Trophoblast cell (in vitro differentiated cells and primary cell): Measurements from ENCODE around the gene CACNG7.
A peak's percentile ranks its signal among the peaks of the same experiment; 100 is the strongest.

Source experiments
- DNase-seq, 2 donors: peaks; one replicate each; pipeline ENCODE4 v3.0.0-alpha.2; 2016
- H2AFZ ChIP-seq: 2 replicates; pipeline ENCODE4 v1.6.1; 2013; ENCODE audit warnings: low read length, moderate library complexity, mild to moderate bottlenecking; ENCODE audit not compliant: insufficient read depth, poor library complexity
- H2AK5ac ChIP-seq: 2 replicates; pipeline ENCODE4 v1.6.1; 2013; ENCODE audit warnings: mild to moderate bottlenecking, low read length
- H2BK120ac ChIP-seq: 2 replicates; pipeline ENCODE4 v1.6.1; 2013; ENCODE audit warnings: low read length, mild to moderate bottlenecking, moderate library complexity; ENCODE audit not compliant: insufficient read depth, poor library complexity
- H2BK12ac ChIP-seq: 2 replicates; pipeline ENCODE4 v1.6.1; 2013; ENCODE audit warnings: mild to moderate bottlenecking, low read length, moderate library complexity
- H2BK5ac ChIP-seq: 2 replicates; pipeline ENCODE4 v1.6.1; 2013; ENCODE audit warnings: low read length, low read depth, moderate library complexity, mild to moderate bottlenecking; ENCODE audit not compliant: poor library complexity
- H3K14ac ChIP-seq: 2 replicates; pipeline ENCODE4 v1.6.1; 2013; ENCODE audit warnings: mild to moderate bottlenecking, low read length
- H3K18ac ChIP-seq: 2 replicates; pipeline ENCODE4 v1.6.1; 2013; ENCODE audit warnings: mild to moderate bottlenecking, low read length
- H3K23ac ChIP-seq: 2 replicates; pipeline ENCODE4 v1.6.1; 2013; ENCODE audit warnings: low read length
- H3K27ac ChIP-seq: 2 replicates; pipeline ENCODE4 v1.5.1; 2013; ENCODE audit warnings: low read depth, mild to moderate bottlenecking, inconsistent platforms, low read length, moderate library complexity
- H3K27me3 ChIP-seq: 2 replicates; pipeline ENCODE4 v1.6.1; 2013; ENCODE audit warnings: inconsistent platforms, mild to moderate bottlenecking, low read length, moderate library complexity; ENCODE audit not compliant: insufficient read depth
- H3K36me3 ChIP-seq, 2 experiments: 1 replicate in 1 of 2; 2 replicates in 1 of 2; pipeline ENCODE4 v1.6.1; 2013; ENCODE audit warnings: low read length in 2 of 2, mild to moderate bottlenecking in 2 of 2, moderate library complexity in 1 of 2; ENCODE audit not compliant: insufficient read depth in 2 of 2, control insufficient read depth in 1 of 2
- H3K4ac ChIP-seq: 2 replicates; pipeline ENCODE4 v1.6.1; 2013; ENCODE audit warnings: low read depth, mild to moderate bottlenecking, low read length, moderate library complexity
- H3K4me1 ChIP-seq, 2 experiments: 1 replicate in 1 of 2; 2 replicates in 1 of 2; pipeline ENCODE4 v1.6.1; 2013; ENCODE audit warnings: low read length in 2 of 2, mild to moderate bottlenecking in 2 of 2, moderate library complexity in 1 of 2; ENCODE audit not compliant: insufficient read depth in 2 of 2, control insufficient read depth in 1 of 2
- H3K4me2 ChIP-seq: 2 replicates; pipeline ENCODE4 v1.6.1; 2013; ENCODE audit warnings: inconsistent platforms, mild to moderate bottlenecking, low read length, moderate library complexity
- H3K4me3 ChIP-seq: 2 replicates; pipeline ENCODE4 v1.5.1; 2013; ENCODE audit warnings: mild to moderate bottlenecking, low read depth, low read length, inconsistent platforms
- H3K79me1 ChIP-seq: one replicate; pipeline ENCODE4 v1.6.1; 2013; ENCODE audit warnings: low read length
- H3K79me2 ChIP-seq: 2 replicates; pipeline ENCODE4 v1.6.1; 2013; ENCODE audit warnings: low read length, mild to moderate bottlenecking; ENCODE audit not compliant: control insufficient read depth, insufficient read depth, poor library complexity
- H3K9ac ChIP-seq: 2 replicates; pipeline ENCODE4 v1.6.1; 2013; ENCODE audit warnings: mild to moderate bottlenecking, low read length
- H3K9me3 ChIP-seq: 2 replicates; pipeline ENCODE4 v1.6.1; 2013; ENCODE audit warnings: low read depth, mild to moderate bottlenecking, control low read depth, inconsistent platforms, low read length; ENCODE audit not compliant: insufficient read depth
- H4K12ac ChIP-seq: 2 replicates; pipeline ENCODE4 v1.6.1; 2013; ENCODE audit warnings: low read depth, mild to moderate bottlenecking, low read length, moderate library complexity
- H4K8ac ChIP-seq: 2 replicates; pipeline ENCODE4 v1.6.1; 2013; ENCODE audit warnings: low read depth, mild to moderate bottlenecking, low read length, moderate library complexity
- H4K91ac ChIP-seq: one replicate; pipeline ENCODE4 v1.6.1; 2013; ENCODE audit warnings: low read depth, mild to moderate bottlenecking, low read length, moderate library complexity
- WGBS: extraction: QIAGEN DNeasy Blood & Tissue Kit; methylation state at CpG from one replicate; pipeline ENCODE4 v1.1.7; 2013; ENCODE audit warnings: missing lambda C conversion rate; ENCODE audit not compliant: insufficient read length, insufficient coverage; ENCODE audit errors: extremely low coverage; 5-methylcytosine and 5-hydroxymethylcytosine counted together

Gene CACNG7

GRCh38 chr19:53898166-53898565 lies 10.9 kb upstream of the CACNG7 start:
- Histone ChIP-seq H2BK12ac (no peak overlapping the region), H2AK5ac (no peak overlapping the region), H3K4me2 (no peak overlapping the region), H3K23ac (no peak overlapping the region), H2AFZ (no peak overlapping the region), H3K36me3 (no peaks in the 10 kb centered on the region), H4K8ac (no peak overlapping the region), H2BK5ac (no peak overlapping the region), H3K27me3 (no peaks in the 10 kb centered on the region), H3K18ac (no peak overlapping the region), H3K4me1 (peaks cover 2 to 4% of the 10 kb centered on the region in 2 experiments), H3K14ac (no peak overlapping the region), H3K4me3 (no peak overlapping the region), H3K27ac (no peak overlapping the region), H3K9ac (no peak overlapping the region), H3K79me2 (no peaks in the 10 kb centered on the region), H3K4ac (no peak overlapping the region), H3K9me3 (no peaks in the 10 kb centered on the region), H3K79me1 (no peaks in the 10 kb centered on the region), H4K91ac (no peak overlapping the region), H2BK120ac (no peak overlapping the region), H4K12ac (no peak overlapping the region)
- DNase-seq, result no peak
- WGBS, result no CpG with 5 or more reads among the region's 16 CpGs

GRCh38 chr19:53898636-53899341 lies 10.3 kb upstream of the CACNG7 start:
- Histone ChIP-seq H2BK12ac (no peak overlapping the region), H2BK120ac (no peak overlapping the region), H3K4me2 (peak overlapping the region; percentile 2), H3K14ac (no peak overlapping the region), H2AK5ac (no peak overlapping the region), H3K9ac (no peak overlapping the region), H3K23ac (no peak overlapping the region), H2AFZ (peak overlapping the region; percentile 35), H3K79me1 (no peaks in the 10 kb centered on the region), H3K27ac (no peak overlapping the region), H3K79me2 (no peaks in the 10 kb centered on the region), H4K12ac (no peak overlapping the region), H3K4ac (no peak overlapping the region), H2BK5ac (no peak overlapping the region), H3K4me1 (peaks cover 2 to 4% of the 10 kb centered on the region in 2 experiments), H3K4me3 (no peak overlapping the region), H3K36me3 (no peaks in the 10 kb centered on the region), H4K91ac (no peak overlapping the region), H3K18ac (no peak overlapping the region), H3K9me3 (no peaks in the 10 kb centered on the region), H4K8ac (no peak overlapping the region), H3K27me3 (no peaks in the 10 kb centered on the region)
- WGBS, result no CpG with 5 or more reads among the region's 42 CpGs
- DNase-seq, result no peak

- Histone ChIP-seq H2BK120ac (no peak overlapping the region), H3K27ac (no peak overlapping the region)
Observed at GRCh38 chr19:53900191-53900860, 8.8 kb upstream of the CACNG7 start.

GRCh38 chr19:53903055-53903680 lies 5.9 kb upstream of the CACNG7 start:
- no peak overlapping the region for H3K18ac ChIP-seq
- DNase-seq, result peak; percentile 51 to 95
- H4K12ac ChIP-seq, result no peak overlapping the region
- H2BK5ac ChIP-seq, result no peak overlapping the region
- peaks cover 14% of the 10 kb centered on the region for H3K27me3 ChIP-seq
- H2BK12ac ChIP-seq, result no peak overlapping the region
- H3K79me2 ChIP-seq, result no peaks in the 10 kb centered on the region
- H3K4me3 ChIP-seq, result no peak overlapping the region
- H3K79me1 ChIP-seq, result no peaks in the 10 kb centered on the region
- H2AK5ac ChIP-seq, result no peak overlapping the region
- peaks cover under 1% of the 10 kb centered on the region for H3K9me3 ChIP-seq
- WGBS, result no CpG with 5 or more reads among the region's 4 CpGs
- H2BK120ac ChIP-seq, result no peak overlapping the region
- no peak overlapping the region for H3K23ac ChIP-seq
- H2AFZ ChIP-seq, result no peak overlapping the region
- no peak overlapping the region for H3K27ac ChIP-seq
- H3K4me1 ChIP-seq, result peaks cover 5 to 7% of the 10 kb centered on the region in 2 experiments
- no peak overlapping the region for H3K9ac ChIP-seq
- H4K91ac ChIP-seq, result no peak overlapping the region
- no peak overlapping the region for H3K4ac ChIP-seq
- H3K14ac ChIP-seq, result no peak overlapping the region
- no peaks in the 10 kb centered on the region for H3K36me3 ChIP-seq
- H3K4me2 ChIP-seq, result no peak overlapping the region
- no peak overlapping the region for H4K8ac ChIP-seq

More at GRCh38 chr19:53900191-53900860, 8.8 kb upstream of the CACNG7 start:
- Histone ChIP-seq H3K4ac (no peak overlapping the region), H4K8ac (no peak overlapping the region), H2AFZ (no peak overlapping the region), H3K4me2 (no peak overlapping the region), H3K18ac (no peak overlapping the region), H3K4me3 (no peak overlapping the region), H3K4me1 (peaks cover 2 to 4% of the 10 kb centered on the region in 2 experiments), H4K91ac (no peak overlapping the region), H2AK5ac (no peak overlapping the region), H2BK12ac (no peak overlapping the region), H4K12ac (no peak overlapping the region), H3K79me2 (no peaks in the 10 kb centered on the region), H3K9me3 (no peaks in the 10 kb centered on the region), H2BK5ac (no peak overlapping the region), H3K14ac (no peak overlapping the region), H3K36me3 (no peaks in the 10 kb centered on the region), H3K23ac (no peak overlapping the region), H3K27me3 (no peaks in the 10 kb centered on the region), H3K79me1 (no peaks in the 10 kb centered on the region), H3K9ac (no peak overlapping the region)
- WGBS, result no CpG with 5 or more reads among the region's 27 CpGs
- DNase-seq, result no peak
